Upper lobe of left lung (tissue), 4 donors: ENCODE results near the gene PAPSS2.

ENCODE experiments used
- EP300 ChIP-seq, 4 donors: sonication (generic); formaldehyde crosslinking; IDR thresholded peaks; one replicate each; pipeline ENCODE4 v1.5.1; 2017; ENCODE audit warnings: antibody characterized with exemption in 4 of 4, control low read depth in 2 of 4
- POLR2A ChIP-seq, 4 donors: fragments of 450-650 bp; IDR thresholded peaks; one replicate each; pipeline ENCODE4 v1.5.1; 2016 to 2017; ENCODE audit warnings: antibody characterized with exemption in 4 of 4, mild to moderate bottlenecking in 2 of 4
- POLR2AphosphoS5 ChIP-seq, 2 donors: sonication (generic); formaldehyde crosslinking; IDR thresholded peaks; one replicate each; pipeline ENCODE4 v1.5.1; 2017; ENCODE audit warnings: antibody characterized with exemption in 2 of 2
- TF ChIP-seq, protein P1 (sequence below), 6 experiments: fragments of 450-650 bp in 4 of 6; fragments of 200-600 bp in 2 of 6; sonication (generic) in 2 of 6; IDR thresholded peaks; one replicate each; pipeline ENCODE4 v1.5.1; 2016 to 2019; ENCODE audit warnings: antibody characterized with exemption in 6 of 6

- TF ChIP-seq, protein P1, sequence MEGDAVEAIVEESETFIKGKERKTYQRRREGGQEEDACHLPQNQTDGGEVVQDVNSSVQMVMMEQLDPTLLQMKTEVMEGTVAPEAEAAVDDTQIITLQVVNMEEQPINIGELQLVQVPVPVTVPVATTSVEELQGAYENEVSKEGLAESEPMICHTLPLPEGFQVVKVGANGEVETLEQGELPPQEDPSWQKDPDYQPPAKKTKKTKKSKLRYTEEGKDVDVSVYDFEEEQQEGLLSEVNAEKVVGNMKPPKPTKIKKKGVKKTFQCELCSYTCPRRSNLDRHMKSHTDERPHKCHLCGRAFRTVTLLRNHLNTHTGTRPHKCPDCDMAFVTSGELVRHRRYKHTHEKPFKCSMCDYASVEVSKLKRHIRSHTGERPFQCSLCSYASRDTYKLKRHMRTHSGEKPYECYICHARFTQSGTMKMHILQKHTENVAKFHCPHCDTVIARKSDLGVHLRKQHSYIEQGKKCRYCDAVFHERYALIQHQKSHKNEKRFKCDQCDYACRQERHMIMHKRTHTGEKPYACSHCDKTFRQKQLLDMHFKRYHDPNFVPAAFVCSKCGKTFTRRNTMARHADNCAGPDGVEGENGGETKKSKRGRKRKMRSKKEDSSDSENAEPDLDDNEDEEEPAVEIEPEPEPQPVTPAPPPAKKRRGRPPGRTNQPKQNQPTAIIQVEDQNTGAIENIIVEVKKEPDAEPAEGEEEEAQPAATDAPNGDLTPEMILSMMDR (IDR thresholded peaks at IDR 0.05): no peak
- TF ChIP-seq POLR2A (IDR thresholded peaks at IDR 0.05) (no peak), POLR2AphosphoS5 (IDR thresholded peaks at IDR 0.05) (no peak), EP300 (IDR thresholded peaks at IDR 0.05) (no peak)
Measured at GRCh38 chr10:87786421-87786820, 126.7 kb downstream of the PAPSS2 start.
